Measurements from ENCODE around the gene PPT1. TPM values are rescaled to one million over a fixed set of nuclear protein-coding genes. Genes with fewer than 3 reads are reported as not detected.
"Not testable (repeated sequence)": the region's sequence is repeated elsewhere in the genome, so short reads cannot be mapped to it uniquely, and the experiment has no call there.

PPT1 gene
- total RNA-seq, 4 donors from 2014 or later, result 9.6 to 23.4 (median 11.6) TPM

GRCh38 chr1:40038697-40039096 is 58.4 kb downstream of the PPT1 start:
- Histone ChIP-seq H3K27ac (peak overlapping the region; percentile 97 to 99 (median 98)), H3K9me3 (no peaks in the 10 kb centered on the region), H3K4me1 (peaks cover 0 to 46% (median 12%) of the 10 kb centered on the region in 4 donors), H3K4me3 (no peak overlapping the region), H3K27me3 (no peaks in the 10 kb centered on the region), H3K36me3 (no peaks in the 10 kb centered on the region)
- DNase-seq, result no peak
- TF ChIP-seq CTCF (IDR thresholded peaks at IDR 0.05) (no peak), POLR2A (IDR thresholded peaks at IDR 0.05) (no peak)

- H3K4me3 ChIP-seq, H3K27me3 ChIP-seq, DNase-seq, H3K9me3 ChIP-seq, H3K36me3 ChIP-seq: not testable (repeated sequence)
- Histone ChIP-seq H3K4me1 (peaks cover 0 to 35% (median 8%) of the 10 kb centered on the region in 4 donors), H3K27ac (peak overlapping the region in 1 of 4 donors; percentile 40)
Measured at GRCh38 chr1:40037254-40037653, 59.8 kb downstream of the PPT1 start.

GRCh38 chr1:40036574-40036973 is 60.5 kb downstream of the PPT1 start:
- H3K27me3 ChIP-seq, result no peaks in the 10 kb centered on the region
- DNase-seq, result no peak
- H3K4me1 ChIP-seq, result peaks cover 0 to 31% (median 5%) of the 10 kb centered on the region in 4 donors

GRCh38 chr1:40034869-40035268 is 62.2 kb downstream of the PPT1 start:
- DNase-seq, result no peak
- H3K4me1 ChIP-seq, result peaks cover 0 to 39% (median 5%) of the 10 kb centered on the region in 4 donors
- H3K9me3 ChIP-seq, result no peaks in the 10 kb centered on the region
- no peak overlapping the region for H3K4me3 ChIP-seq
- H3K36me3 ChIP-seq, result no peaks in the 10 kb centered on the region
- H3K27ac ChIP-seq, result peak overlapping the region in 1 of 4 donors; percentile 19
- TF ChIP-seq CTCF (IDR thresholded peaks at IDR 0.05) (no peak), POLR2A (IDR thresholded peaks at IDR 0.05) (no peak)
- H3K27me3 ChIP-seq, result no peaks in the 10 kb centered on the region

More at GRCh38 chr1:40036574-40036973, 60.5 kb downstream of the PPT1 start:
- no peaks in the 10 kb centered on the region for H3K36me3 ChIP-seq
- no peak for TF ChIP-seq POLR2A (IDR thresholded peaks at IDR 0.05)
- TF ChIP-seq CTCF (IDR thresholded peaks at IDR 0.05), result no peak
- no peaks in the 10 kb centered on the region for H3K9me3 ChIP-seq
- no peak overlapping the region for H3K4me3 ChIP-seq
- peak overlapping the region in 2 of 4 donors; percentile 13 to 40 for H3K27ac ChIP-seq

GRCh38 chr1:40032240-40032891 is 64.7 kb downstream of the PPT1 start:
- DNase-seq, result peak in 2 of 3 donors; percentile 55 to 88
- TF ChIP-seq POLR2A (IDR thresholded peaks at IDR 0.05) (no peak), CTCF (IDR thresholded peaks at IDR 0.05) (peak; percentile 54 to 81 (median 76))

GRCh38 chr1:40030528-40031135 is 66.4 kb downstream of the PPT1 start:
- DNase-seq, result no peak
- H3K9me3 ChIP-seq, result no peaks in the 10 kb centered on the region
- H3K27me3 ChIP-seq, result no peaks in the 10 kb centered on the region
- H3K36me3 ChIP-seq, result no peaks in the 10 kb centered on the region
- peaks cover 0 to 25% (median 0%) of the 10 kb centered on the region in 4 donors for H3K4me1 ChIP-seq
- no peak overlapping the region for H3K4me3 ChIP-seq
- H3K27ac ChIP-seq, result peak overlapping the region in 2 of 4 donors; percentile 73 to 76
- TF ChIP-seq POLR2A (IDR thresholded peaks at IDR 0.05), result no peak
- no peak for TF ChIP-seq CTCF (IDR thresholded peaks at IDR 0.05)

More at GRCh38 chr1:40032240-40032891, 64.7 kb downstream of the PPT1 start:
- H3K4me1 ChIP-seq, result peaks cover 0 to 33% (median 0%) of the 10 kb centered on the region in 4 donors
- no peaks in the 10 kb centered on the region for H3K36me3 ChIP-seq
- no peaks in the 10 kb centered on the region for H3K9me3 ChIP-seq
- no peaks in the 10 kb centered on the region for H3K27me3 ChIP-seq
- no peak overlapping the region for H3K27ac ChIP-seq
- H3K4me3 ChIP-seq, result no peak overlapping the region
